OCI-LY1 (cell line): Measurements from ENCODE around the gene ABLIM2.

Source experiments
- EZH2 ChIP-seq: fragments of 200-600 bp; sonication (generic), shearing (Covaris generic); IDR thresholded peaks from 2 replicates; pipeline ENCODE4 v1.8.0; 2017; ENCODE audit warnings: borderline replicate concordance, mixed run types, mild to moderate bottlenecking, antibody characterized with exemption, low read length, moderate library complexity, mixed read lengths
- TF ChIP-seq, protein P1 (sequence below): fragments of 200-600 bp; sonication (generic), shearing (Covaris generic); IDR thresholded peaks from 2 replicates; pipeline ENCODE4 v1.5.1; 2017; ENCODE audit warnings: mild to moderate bottlenecking, antibody characterized with exemption, low read length, moderate library complexity, mixed read lengths

DNA sequence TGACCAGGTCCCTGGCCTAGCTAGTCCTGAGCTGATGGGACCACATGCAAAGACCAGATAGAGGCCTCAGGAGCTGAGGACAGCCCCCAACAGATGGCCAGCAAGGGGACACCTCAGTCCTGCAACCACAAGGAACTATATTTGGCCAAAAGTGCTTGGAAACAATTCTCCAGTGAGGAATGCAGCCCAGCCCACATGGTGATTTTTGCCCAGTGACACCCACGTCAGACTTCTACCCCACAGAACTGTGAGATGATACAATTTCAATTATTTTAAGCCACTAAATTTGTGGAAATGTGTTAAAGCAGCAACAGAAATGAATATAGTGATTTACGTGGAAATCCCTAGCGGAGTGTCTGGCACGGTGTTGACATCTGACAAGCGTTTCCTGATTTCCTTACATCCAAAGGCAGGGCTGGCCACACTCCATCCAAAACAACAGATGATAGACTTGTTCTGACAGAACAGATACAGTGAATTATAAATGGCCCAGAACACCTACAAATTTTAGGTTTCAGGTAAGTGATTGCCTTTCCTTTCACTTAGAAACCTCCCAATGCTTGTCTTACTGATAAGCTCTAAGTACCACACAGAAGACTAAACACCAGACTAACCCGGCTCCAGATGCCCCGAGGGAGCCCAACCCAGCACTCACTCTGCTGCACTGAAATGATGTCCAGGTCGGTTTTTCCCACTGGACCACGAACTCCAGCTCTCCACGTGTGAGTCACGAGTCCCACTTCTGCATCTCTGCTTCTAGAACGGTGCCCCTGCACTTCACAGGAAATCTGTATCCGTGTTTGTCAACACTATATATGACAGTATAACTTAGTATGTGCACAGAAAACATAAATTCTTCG is 224.7 kb downstream of the ABLIM2 start:
- TF ChIP-seq, protein P1, sequence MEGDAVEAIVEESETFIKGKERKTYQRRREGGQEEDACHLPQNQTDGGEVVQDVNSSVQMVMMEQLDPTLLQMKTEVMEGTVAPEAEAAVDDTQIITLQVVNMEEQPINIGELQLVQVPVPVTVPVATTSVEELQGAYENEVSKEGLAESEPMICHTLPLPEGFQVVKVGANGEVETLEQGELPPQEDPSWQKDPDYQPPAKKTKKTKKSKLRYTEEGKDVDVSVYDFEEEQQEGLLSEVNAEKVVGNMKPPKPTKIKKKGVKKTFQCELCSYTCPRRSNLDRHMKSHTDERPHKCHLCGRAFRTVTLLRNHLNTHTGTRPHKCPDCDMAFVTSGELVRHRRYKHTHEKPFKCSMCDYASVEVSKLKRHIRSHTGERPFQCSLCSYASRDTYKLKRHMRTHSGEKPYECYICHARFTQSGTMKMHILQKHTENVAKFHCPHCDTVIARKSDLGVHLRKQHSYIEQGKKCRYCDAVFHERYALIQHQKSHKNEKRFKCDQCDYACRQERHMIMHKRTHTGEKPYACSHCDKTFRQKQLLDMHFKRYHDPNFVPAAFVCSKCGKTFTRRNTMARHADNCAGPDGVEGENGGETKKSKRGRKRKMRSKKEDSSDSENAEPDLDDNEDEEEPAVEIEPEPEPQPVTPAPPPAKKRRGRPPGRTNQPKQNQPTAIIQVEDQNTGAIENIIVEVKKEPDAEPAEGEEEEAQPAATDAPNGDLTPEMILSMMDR = no peak
- TF ChIP-seq EZH2 = no peak
